Osteocyte (in vitro differentiated cells): ENCODE results near the gene NCOR2. TPM values are rescaled to one million over a fixed set of nuclear protein-coding genes. Genes with fewer than 3 reads are reported as not detected.

Source experiments
- DNase-seq: peaks from one replicate; pipeline ENCODE4 v3.0.0; 2021; ENCODE audit warnings: mixed read lengths; ENCODE audit not compliant: unreplicated experiment; ENCODE audit errors: extremely low spot score
- H3K27ac Mint-ChIP-seq: one replicate; pipeline ENCODE4 v1.8.0; 2021; ENCODE audit warnings: mild to moderate bottlenecking, mixed read lengths; ENCODE audit not compliant: unreplicated experiment
- H3K27me3 Mint-ChIP-seq: one replicate; pipeline ENCODE4 v1.8.0; 2021; ENCODE audit warnings: mixed read lengths; ENCODE audit not compliant: unreplicated experiment
- H3K36me3 Mint-ChIP-seq: one replicate; pipeline ENCODE4 v1.8.0; 2021; ENCODE audit warnings: mixed read lengths; ENCODE audit not compliant: unreplicated experiment
- H3K4me1 Mint-ChIP-seq: one replicate; pipeline ENCODE4 v1.8.0; 2021; ENCODE audit warnings: mixed read lengths; ENCODE audit not compliant: unreplicated experiment
- H3K4me3 Mint-ChIP-seq: one replicate; pipeline ENCODE4 v1.8.0; 2021; ENCODE audit warnings: mild to moderate bottlenecking, moderate library complexity, mixed read lengths; ENCODE audit not compliant: unreplicated experiment
- H3K9me3 Mint-ChIP-seq: one replicate; pipeline ENCODE4 v1.8.0; 2021; ENCODE audit warnings: mixed read lengths; ENCODE audit not compliant: unreplicated experiment
- CTCF ChIP-seq: fragments of 200-600 bp; sonication (generic); IDR thresholded peaks from 2 replicates; pipeline ENCODE4 v1.5.0; 2021; ENCODE audit warnings: antibody characterized with exemption, mild to moderate bottlenecking, moderate library complexity
- total RNA-seq: library from RNA; stranded (reverse); gene quantifications from 2 replicates; pipeline ENCODE4 v1.2.1, GENCODE V29; 2021

NCOR2 gene
- total RNA-seq, 1 donor from 2014 or later, result 362 TPM

- H3K27me3 Mint-ChIP-seq, result peaks cover 2% of the 10 kb centered on the region
- DNase-seq, result no peak
- peaks cover 2% of the 10 kb centered on the region for H3K36me3 Mint-ChIP-seq
- no peaks in the 10 kb centered on the region for H3K9me3 Mint-ChIP-seq
- H3K4me3 Mint-ChIP-seq, result no peak overlapping the region
- H3K27ac Mint-ChIP-seq, result no peak overlapping the region
- peaks cover 26% of the 10 kb centered on the region for H3K4me1 Mint-ChIP-seq
- no peak for TF ChIP-seq CTCF
Measured at GRCh38 chr12:124609041-124609989, 41.9 kb upstream of the NCOR2 start.

- H3K9me3 Mint-ChIP-seq, result no peaks in the 10 kb centered on the region
- DNase-seq, result no peak
- peaks cover 2% of the 10 kb centered on the region for H3K36me3 Mint-ChIP-seq
- H3K4me1 Mint-ChIP-seq, result peaks cover 30% of the 10 kb centered on the region
- H3K4me3 Mint-ChIP-seq, result no peak overlapping the region
- H3K27ac Mint-ChIP-seq, result no peak overlapping the region
- peaks cover 2% of the 10 kb centered on the region for H3K27me3 Mint-ChIP-seq
- TF ChIP-seq CTCF, result no peak
Measured at GRCh38 chr12:124608450-124608870, 41.0 kb upstream of the NCOR2 start.

- TF ChIP-seq CTCF, result no peak
- no peak overlapping the region for H3K27ac Mint-ChIP-seq
- DNase-seq, result no peak
- H3K36me3 Mint-ChIP-seq, result peaks cover 2% of the 10 kb centered on the region
- H3K4me1 Mint-ChIP-seq, result peaks cover 28% of the 10 kb centered on the region
- no peaks in the 10 kb centered on the region for H3K9me3 Mint-ChIP-seq
- H3K4me3 Mint-ChIP-seq, result no peak overlapping the region
- H3K27me3 Mint-ChIP-seq, result peaks cover 2% of the 10 kb centered on the region
Measured at GRCh38 chr12:124607681-124608425, 40.4 kb upstream of the NCOR2 start.

- H3K4me3 Mint-ChIP-seq, result no peak overlapping the region
- no peaks in the 10 kb centered on the region for H3K9me3 Mint-ChIP-seq
- H3K4me1 Mint-ChIP-seq, result peaks cover 27% of the 10 kb centered on the region
- no peaks in the 10 kb centered on the region for H3K27me3 Mint-ChIP-seq
- DNase-seq, result no peak
- no peak overlapping the region for H3K27ac Mint-ChIP-seq
- TF ChIP-seq CTCF, result no peak
- no peaks in the 10 kb centered on the region for H3K36me3 Mint-ChIP-seq
Measured at GRCh38 chr12:124605883-124606774, 38.7 kb upstream of the NCOR2 start.
